NCI-H128 (cell line): ENCODE measurements around the gene PRPF18.
"Not testable (repeated sequence)": the region's sequence is repeated elsewhere in the genome, so short reads cannot be mapped to it uniquely, and the experiment has no call there.

Source experiments
- DNase-seq: peaks from one replicate; lab custom pipeline; 2025; ENCODE audit not compliant: unreplicated experiment; lab: John Stamatoyannopoulos, UW

Gene PRPF18

GRCh38 chr10:13586676-13587355 is at the start of gene PRPF18:
PRPF18 (plus strand) TSS chr10:13586965; CDS start chr10:13587087, 122 bp downstream.
- DNase-seq = peak; percentile 75

GRCh38 chr10:13537985-13538384 is 48.8 kb upstream of the PRPF18 start:
- DNase-seq = not testable (repeated sequence)

- DNase-seq = no peak
Measured at GRCh38 chr10:13542533-13542932, 44.2 kb upstream of the PRPF18 start.

- no peak for DNase-seq
Measured at GRCh38 chr10:13550802-13551201, 36.0 kb upstream of the PRPF18 start.

- DNase-seq = peak; percentile 10
Measured at GRCh38 chr10:13555884-13556510, 30.8 kb upstream of the PRPF18 start.

GRCh38 chr10:13559124-13559700 is 27.6 kb upstream of the PRPF18 start:
- DNase-seq = no peak

- DNase-seq = no peak
Measured at GRCh38 chr10:13560597-13560996, 26.2 kb upstream of the PRPF18 start.

- no peak for DNase-seq
Measured at GRCh38 chr10:13563481-13564445, 23.0 kb upstream of the PRPF18 start.

GRCh38 chr10:13564576-13564975 is 22.2 kb upstream of the PRPF18 start:
- DNase-seq = no peak

GRCh38 chr10:13567030-13567429 is 19.7 kb upstream of the PRPF18 start:
- DNase-seq = no peak

GRCh38 chr10:13571541-13571940 is 15.2 kb upstream of the PRPF18 start:
- DNase-seq = no peak

GRCh38 chr10:13573960-13574359 is 12.8 kb upstream of the PRPF18 start:
- DNase-seq = no peak

GRCh38 chr10:13585195-13585751 is 1.5 kb upstream of the PRPF18 start:
- DNase-seq = no peak

- no peak for DNase-seq
Measured at GRCh38 chr10:13585943-13586342, 822 bp upstream of the PRPF18 start.

GRCh38 chr10:13587391-13587790 is 626 bp downstream of the PRPF18 start:
- DNase-seq = no peak

GRCh38 chr10:13589316-13589715 is 2.6 kb downstream of the PRPF18 start:
- no peak for DNase-seq

GRCh38 chr10:13590886-13591285 is 4.1 kb downstream of the PRPF18 start:
- DNase-seq = no peak

GRCh38 chr10:13592306-13592705 is 5.5 kb downstream of the PRPF18 start:
- DNase-seq = no peak

- DNase-seq = no peak
Measured at GRCh38 chr10:13593535-13593934, 6.8 kb downstream of the PRPF18 start.

- no peak for DNase-seq
Measured at GRCh38 chr10:13594641-13595040, 7.9 kb downstream of the PRPF18 start.

GRCh38 chr10:13597909-13598308 is 11.1 kb downstream of the PRPF18 start:
- DNase-seq = no peak
